Fibroblast of pulmonary artery (primary cell): ENCODE data around the gene TRAPPC4.
"Not testable (repeated sequence)": the region's sequence is repeated elsewhere in the genome, so short reads cannot be mapped to it uniquely, and the experiment has no call there.

ENCODE experiments used
- DNase-seq: peaks from one replicate; pipeline ENCODE4 v3.0.0-alpha.2; 2010; ENCODE audit warnings: low read depth
- H3K4me3 ChIP-seq: replicated peaks from 2 replicates; pipeline ENCODE4 v1.5.1; 2011; ENCODE audit warnings: low read depth, mild to moderate bottlenecking, control low read depth, low read length, moderate library complexity
- CTCF ChIP-seq: IDR thresholded peaks from 2 replicates; pipeline ENCODE4 v1.5.1; 2011; ENCODE audit warnings: mild to moderate bottlenecking, control low read depth, low read length, inconsistent platforms; ENCODE audit errors: missing control alignments

Gene TRAPPC4

GRCh38 chr11:119028346-119029068, 9.9 kb downstream of the TRAPPC4 start:
- no peak for TF ChIP-seq CTCF
- no peak overlapping the region for H3K4me3 ChIP-seq
- no peak for DNase-seq

- TF ChIP-seq CTCF = no peak
- no peak overlapping the region for H3K4me3 ChIP-seq
- DNase-seq = no peak
Measured at GRCh38 chr11:119029069-119029339, 10.4 kb downstream of the TRAPPC4 start.

- no peak overlapping the region for H3K4me3 ChIP-seq
- no peak for TF ChIP-seq CTCF
- no peak for DNase-seq
Measured at GRCh38 chr11:119029340-119030028, 10.9 kb downstream of the TRAPPC4 start.

GRCh38 chr11:119030029-119030328, 11.4 kb downstream of the TRAPPC4 start:
- TF ChIP-seq CTCF = no peak
- peak overlapping the region; percentile 89 for H3K4me3 ChIP-seq
- DNase-seq = no peak

GRCh38 chr11:119030329-119031047, 11.9 kb downstream of the TRAPPC4 start, which contains the start of gene SLC37A4:
SLC37A4 (minus strand) TSS chr11:119030877.
- H3K4me3 ChIP-seq = peak within 1 kb of the TSS; percentile 89
- DNase-seq = peak; percentile 98
- TF ChIP-seq CTCF = no peak

- H3K4me3 ChIP-seq = no peak overlapping the region
- no peak for DNase-seq
- no peak for TF ChIP-seq CTCF
Measured at GRCh38 chr11:119031912-119032280, 13.3 kb downstream of the TRAPPC4 start.

GRCh38 chr11:119033421-119033820, 14.9 kb downstream of the TRAPPC4 start:
- H3K4me3 ChIP-seq, DNase-seq: not testable (repeated sequence)
